Measurements from ENCODE around the gene FZD4. TPM values are rescaled to one million over a fixed set of nuclear protein-coding genes. Genes with fewer than 3 reads are reported as not detected.
"Not testable (repeated sequence)": the region's sequence is repeated elsewhere in the genome, so short reads cannot be mapped to it uniquely, and the experiment has no call there.

The FZD4 gene
- total RNA-seq, 1 donor from 2014 or later, result 57.4 TPM

- peak; percentile 73 for TF ChIP-seq CTCF (IDR thresholded peaks at IDR 0.05)
- peak overlapping the region; percentile 75 for H3K27ac ChIP-seq
- peaks cover 42% of the 10 kb centered on the region for H3K4me1 ChIP-seq
- ATAC-seq (peak; percentile 76), DNase-seq (no peak)
- H3K9me3 ChIP-seq, result no peaks in the 10 kb centered on the region
- H3K4me3 ChIP-seq, result no peak overlapping the region
- intact Hi-C loops (cut with DNase I), result loop anchor here (10.0 kb wide), 1 partner anchor 356 kb away; no protein-coding TSS in a partner anchor
- H3K27me3 ChIP-seq, result no peaks in the 10 kb centered on the region
- no peaks in the 10 kb centered on the region for H3K36me3 ChIP-seq
Observed at GRCh38 chr11:86938900-86939880, 16.0 kb downstream of the FZD4 start.

- DNase-seq, result no peak
- ATAC-seq, result peak; percentile 61
- Histone ChIP-seq H3K4me3 (no peak overlapping the region), H3K27ac (no peak overlapping the region), H3K4me1 (peaks cover 51% of the 10 kb centered on the region), H3K36me3 (no peaks in the 10 kb centered on the region), H3K9me3 (no peaks in the 10 kb centered on the region), H3K27me3 (no peaks in the 10 kb centered on the region)
- no peak for TF ChIP-seq CTCF (IDR thresholded peaks at IDR 0.05)
- intact Hi-C loops (cut with DNase I), result loop anchor here (10.0 kb wide), 1 partner anchor 356 kb away; no protein-coding TSS in a partner anchor
Observed at GRCh38 chr11:86938203-86938899, 16.8 kb downstream of the FZD4 start.

- H3K36me3 ChIP-seq, DNase-seq, H3K27me3 ChIP-seq, H3K9me3 ChIP-seq, ATAC-seq, H3K27ac ChIP-seq, H3K4me3 ChIP-seq: not testable (repeated sequence)
- peaks cover 57% of the 10 kb centered on the region for H3K4me1 ChIP-seq
- intact Hi-C loops (cut with DNase I), result loop anchor here (10.0 kb wide), 1 partner anchor 358 kb away; no protein-coding TSS in a partner anchor
Observed at GRCh38 chr11:86937193-86937806, 17.9 kb downstream of the FZD4 start.

GRCh38 chr11:86934926-86935579 lies 20.1 kb downstream of the FZD4 start:
- DNase-seq, result no peak
- no peak overlapping the region for H3K27ac ChIP-seq

GRCh38 chr11:86934582-86934900 lies 20.7 kb downstream of the FZD4 start:
- Histone ChIP-seq H3K36me3 (no peaks in the 10 kb centered on the region), H3K4me3 (no peak overlapping the region), H3K27ac (no peak overlapping the region), H3K9me3 (no peaks in the 10 kb centered on the region), H3K27me3 (no peaks in the 10 kb centered on the region), H3K4me1 (peaks cover 42% of the 10 kb centered on the region)
- no peak for TF ChIP-seq CTCF (IDR thresholded peaks at IDR 0.05)
- no peak for ATAC-seq
- DNase-seq, result no peak
- intact Hi-C loops (cut with DNase I), result loop anchor here (10.0 kb wide), 1 partner anchor 360 kb away; no protein-coding TSS in a partner anchor

More at GRCh38 chr11:86934926-86935579, 20.1 kb downstream of the FZD4 start:
- TF ChIP-seq CTCF (IDR thresholded peaks at IDR 0.05), result no peak
- Histone ChIP-seq H3K4me1 (peaks cover 48% of the 10 kb centered on the region), H3K4me3 (no peak overlapping the region), H3K36me3 (no peaks in the 10 kb centered on the region), H3K27me3 (no peaks in the 10 kb centered on the region), H3K9me3 (no peaks in the 10 kb centered on the region)
- no peak for ATAC-seq
- intact Hi-C loops (cut with DNase I), result loop anchor here (10.0 kb wide), 1 partner anchor 360 kb away; no protein-coding TSS in a partner anchor
